Cardiac ventricle fibroblast (primary cell): ENCODE measurements around the gene KCNMA1. TPM values are rescaled to one million over a fixed set of nuclear protein-coding genes. Genes with fewer than 3 reads are reported as not detected.

Source experiments
- total RNA-seq: library from RNA; depleted of rRNA; stranded (reverse); fragments of >200 nt; gene quantifications from 2 replicates; pipeline ENCODE4 v1.2.3, GENCODE V29; 2015

Gene KCNMA1
- 3.3 and 4.5 TPM in 2 replicates for total RNA-seq

DNA sequence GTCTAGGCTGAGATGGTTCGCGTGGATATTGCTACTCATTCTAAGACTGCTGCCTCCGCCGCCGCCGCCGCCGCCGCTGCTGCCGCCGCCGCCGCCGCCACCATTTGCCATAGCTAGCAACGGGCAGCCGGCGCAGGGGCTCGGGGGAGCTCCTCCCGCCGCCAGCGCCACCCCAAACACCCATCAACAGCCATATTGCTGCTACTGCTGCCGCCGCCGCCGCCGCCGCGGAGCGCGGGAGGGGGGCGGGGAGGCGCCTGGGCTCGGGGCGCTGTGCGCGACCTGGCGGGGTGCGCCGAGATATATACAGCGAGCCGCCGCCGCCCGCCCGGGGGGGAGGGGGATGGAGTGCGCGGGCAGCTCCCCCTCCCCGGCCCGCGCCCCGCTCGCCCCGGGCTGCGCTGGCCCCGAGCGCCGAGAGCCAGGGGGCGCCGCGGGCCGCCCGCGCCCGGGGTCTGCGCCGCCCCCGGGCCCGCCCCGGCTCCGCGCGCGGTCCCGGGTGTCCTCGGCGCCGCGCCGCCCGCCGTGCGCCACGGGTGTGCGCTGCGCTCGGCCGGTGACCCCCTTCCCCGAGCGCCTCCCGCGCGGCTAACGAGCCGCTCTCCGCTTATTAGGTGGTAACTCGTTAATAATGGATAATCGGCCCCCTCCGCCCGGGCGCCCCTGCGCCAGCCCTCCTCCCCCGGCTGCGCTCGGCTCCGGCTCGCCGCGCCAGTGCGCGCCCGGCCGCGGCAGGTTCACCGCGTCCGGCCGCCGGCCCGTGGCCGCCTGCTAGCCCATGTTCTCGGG lies at the start of gene KCNMA1:
TSS of gene KCNMA1 (minus strand) at position 277 of the 789 bp plus-strand sequence.

